Measurements from ENCODE around the gene PRDM16.
"Not testable (repeated sequence)": the region's sequence is repeated elsewhere in the genome, so short reads cannot be mapped to it uniquely, and the experiment has no call there.

The PRDM16 gene

GRCh38 chr1:3272321-3273045 is 203.5 kb downstream of the PRDM16 start:
- DNase-seq, result no peak

DNA sequence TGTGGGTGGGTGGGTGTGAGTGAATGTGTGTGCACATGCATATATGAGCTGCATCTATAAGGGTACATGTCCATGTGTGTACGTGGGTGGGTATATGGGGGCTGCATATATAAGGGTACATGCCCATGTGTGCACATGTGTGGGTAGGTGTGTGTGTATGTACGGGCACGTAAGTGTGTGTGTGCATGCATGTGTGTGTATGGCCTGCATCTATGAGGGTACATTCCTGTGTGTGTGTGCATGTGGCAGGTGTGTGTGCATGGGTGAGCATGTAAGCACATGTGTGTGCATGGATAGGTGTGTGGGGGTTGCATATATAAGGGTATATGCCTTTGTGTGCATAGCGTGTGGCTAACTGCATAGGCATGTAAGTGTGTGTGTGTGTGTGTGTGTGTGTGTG is 204.4 kb downstream of the PRDM16 start:
- DNase-seq, result no peak

- no peak for DNase-seq
These were observed 206.0 kb downstream of the PRDM16 start for GRCh38 chr1:3274972-3275371.

- no peak for DNase-seq
These were observed 206.7 kb downstream of the PRDM16 start for GRCh38 chr1:3275471-3276340.

GRCh38 chr1:3276341-3276800 is 207.4 kb downstream of the PRDM16 start:
- DNase-seq, result no peak

- DNase-seq, result no peak
These were observed 208.0 kb downstream of the PRDM16 start for GRCh38 chr1:3277011-3277471.

GRCh38 chr1:3277623-3278022 is 208.6 kb downstream of the PRDM16 start:
- DNase-seq, result no peak

DNA sequence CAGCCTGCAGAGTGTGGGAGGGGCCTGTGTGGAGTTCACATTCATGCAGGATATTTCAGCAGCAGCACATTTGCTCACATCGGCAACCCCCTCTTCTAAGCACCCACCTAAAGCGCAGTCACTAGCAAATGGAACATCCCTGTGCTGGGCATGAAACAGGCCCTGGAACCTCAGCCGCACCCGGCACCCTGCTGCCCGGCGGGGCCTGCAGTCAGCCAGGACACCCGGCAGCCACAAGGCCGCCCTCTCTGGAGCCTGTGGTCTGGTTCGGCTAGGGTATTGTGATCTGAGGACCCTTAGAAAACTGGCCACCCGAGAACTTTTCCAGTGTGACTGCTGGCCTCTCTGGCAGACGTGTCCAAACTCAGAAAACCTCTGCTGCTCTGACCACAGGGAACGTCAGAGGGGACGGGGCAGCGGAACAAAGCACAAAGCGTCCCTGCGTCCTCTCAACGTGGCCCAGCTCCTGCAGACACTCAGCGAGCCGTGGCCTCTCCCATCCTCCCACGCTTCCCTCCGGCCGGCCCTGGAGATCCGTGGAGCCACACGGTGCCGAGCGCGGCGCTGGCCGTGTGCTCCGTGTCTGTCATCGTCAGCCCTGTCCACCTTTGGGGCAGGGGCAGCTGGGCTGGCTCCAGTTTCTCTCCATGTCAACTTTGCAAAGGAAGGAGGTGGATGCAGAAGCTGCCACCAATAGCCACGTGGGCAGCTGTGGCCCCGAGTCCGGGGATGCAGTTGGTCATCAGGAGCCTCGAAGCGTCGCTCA is 209.6 kb downstream of the PRDM16 start:
- DNase-seq, result no peak

- no peak for DNase-seq
These were observed 210.1 kb downstream of the PRDM16 start for GRCh38 chr1:3279182-3279470.

DNA sequence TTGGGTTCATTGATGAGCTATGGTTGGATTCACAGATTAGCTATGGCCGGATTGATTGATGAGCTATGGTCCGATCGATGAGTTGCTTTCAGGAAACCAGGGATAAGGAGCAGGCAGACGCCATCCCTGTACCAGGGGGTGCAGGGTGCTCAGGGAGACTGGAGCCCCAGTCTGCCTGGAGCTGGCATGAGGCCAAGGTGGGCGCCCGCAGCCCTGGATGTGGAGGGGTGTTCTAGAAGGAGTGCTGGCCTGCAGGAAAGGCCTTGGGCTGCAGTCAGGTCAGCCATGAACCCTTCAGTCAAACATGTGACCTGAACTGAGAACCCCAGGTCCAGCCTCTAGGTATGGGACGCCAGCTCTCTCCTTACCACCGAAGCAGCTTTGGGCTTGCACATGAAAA is 212.7 kb downstream of the PRDM16 start:
- DNase-seq, result no peak

DNA sequence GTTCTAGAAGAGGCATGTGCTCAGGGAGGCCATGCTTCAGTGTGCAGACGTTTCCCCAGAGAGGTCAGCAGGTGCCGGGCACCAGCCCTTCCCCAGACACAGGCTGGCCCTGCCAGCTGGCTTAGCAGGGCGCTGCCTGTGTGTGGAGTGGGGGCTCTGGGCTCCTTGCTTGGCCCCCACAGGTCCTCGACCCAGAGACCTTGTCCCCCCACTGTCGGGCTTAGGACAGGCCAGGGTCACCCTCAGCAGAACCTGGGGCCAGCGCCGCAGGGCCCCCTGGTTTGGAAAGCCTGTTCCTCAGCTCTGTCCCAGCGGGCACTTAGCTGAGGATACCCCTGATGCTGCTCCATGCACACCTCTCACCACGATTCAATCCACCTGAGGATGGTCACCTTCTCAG is 213.2 kb downstream of the PRDM16 start:
- DNase-seq, result no peak

GRCh38 chr1:3282656-3283430 is 213.8 kb downstream of the PRDM16 start:
- DNase-seq, result no peak

GRCh38 chr1:3283849-3284248 is 214.8 kb downstream of the PRDM16 start:
- DNase-seq, result no peak

DNA sequence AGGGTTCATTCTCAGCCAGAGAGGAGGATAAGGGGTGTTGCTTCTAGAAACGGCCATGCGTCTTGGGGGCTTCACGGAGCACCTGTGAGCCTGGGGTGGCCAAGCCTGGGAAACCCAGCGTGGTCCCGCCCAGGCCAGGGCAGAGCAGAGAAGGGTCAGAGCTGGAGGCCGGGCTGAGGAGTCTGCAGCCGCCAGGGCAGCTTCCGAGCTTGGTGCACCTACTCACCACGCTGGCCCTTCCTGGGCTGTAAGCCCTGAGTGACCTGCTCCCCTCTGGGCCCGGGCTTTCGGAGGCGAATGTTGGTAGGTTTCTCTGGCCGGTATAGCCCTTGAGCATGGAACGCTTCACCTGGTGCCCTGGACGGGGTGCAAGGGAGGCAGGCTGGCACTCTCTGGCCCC is 215.7 kb downstream of the PRDM16 start:
- no peak for DNase-seq

DNA sequence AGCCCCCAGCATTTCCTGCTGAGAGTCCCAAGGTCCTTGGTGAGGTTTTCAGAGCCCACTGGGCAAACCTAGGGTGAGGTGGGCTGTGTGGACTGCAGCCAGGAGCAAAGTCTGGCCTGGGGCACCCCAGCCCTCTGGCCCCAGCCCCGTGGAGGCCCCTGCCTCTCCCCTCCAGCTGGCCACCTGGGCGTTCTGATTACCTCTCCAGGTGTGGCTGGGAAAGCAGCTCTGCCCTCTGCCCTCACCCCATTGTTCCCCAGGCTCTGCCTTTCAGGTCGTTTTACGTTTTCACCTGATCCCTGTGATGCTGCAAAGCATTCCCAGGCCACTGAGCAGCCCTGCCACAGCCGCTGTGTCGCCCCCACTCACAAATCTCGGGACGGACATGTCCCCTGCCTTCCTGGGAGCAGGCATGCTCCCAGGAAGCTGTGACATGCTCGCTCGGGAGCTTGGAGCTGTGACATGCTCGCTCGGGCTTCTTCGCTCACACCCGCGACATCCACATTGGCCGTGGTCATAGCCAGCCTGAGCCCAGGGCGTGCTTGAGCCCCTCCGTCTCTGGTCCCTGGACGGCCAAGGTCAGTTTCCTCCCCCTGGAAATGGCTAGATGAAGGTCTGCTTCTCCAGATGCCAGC is 216.2 kb downstream of the PRDM16 start:
- no peak for DNase-seq

DNA sequence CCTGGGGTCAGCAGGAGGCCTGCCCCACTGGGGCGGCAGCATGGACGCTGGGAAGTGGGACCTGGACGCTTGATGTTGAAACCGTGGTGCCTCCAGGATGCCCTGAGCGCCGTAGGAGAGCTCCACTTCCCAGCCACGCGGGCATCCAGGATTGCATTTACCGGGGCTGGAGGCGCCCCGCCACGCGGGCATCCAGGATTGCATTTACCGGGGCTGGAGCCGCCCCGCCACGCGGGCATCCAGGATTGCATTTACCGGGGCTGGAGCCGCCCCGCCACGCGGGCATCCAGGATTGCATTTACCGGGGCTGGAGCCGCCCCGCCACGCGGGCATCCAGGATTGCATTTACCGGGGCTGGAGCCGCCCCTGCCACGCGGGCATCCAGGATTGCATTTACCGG is 218.1 kb downstream of the PRDM16 start:
- DNase-seq, result not testable (repeated sequence)

GRCh38 chr1:3287656-3288160 is 218.7 kb downstream of the PRDM16 start:
- no peak for DNase-seq

- no peak for DNase-seq
These were observed 220.5 kb downstream of the PRDM16 start for GRCh38 chr1:3289502-3289901.

- no peak for DNase-seq
These were observed 221.4 kb downstream of the PRDM16 start for GRCh38 chr1:3290438-3290837.

DNA sequence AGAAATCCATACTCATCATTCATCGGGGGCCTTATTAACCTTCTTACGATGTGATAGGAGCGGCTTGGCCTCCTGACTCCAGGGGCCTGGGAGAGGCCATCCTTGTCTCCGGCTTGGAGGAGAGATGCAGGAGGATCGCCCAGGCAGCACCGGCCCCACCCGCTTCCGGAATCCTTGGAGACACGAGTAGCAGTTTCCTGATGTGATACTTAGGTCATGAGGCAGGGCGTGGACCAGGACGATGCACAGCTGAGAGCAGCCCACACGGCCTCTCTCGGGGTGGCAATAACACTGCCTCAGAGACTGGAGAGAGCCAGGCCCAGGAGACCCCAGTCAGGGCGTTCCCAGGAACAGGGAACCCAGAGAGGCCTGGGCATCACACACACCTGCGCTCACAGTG is 221.9 kb downstream of the PRDM16 start:
- DNase-seq, result no peak

GRCh38 chr1:3292051-3292722 is 223.2 kb downstream of the PRDM16 start:
- DNase-seq, result no peak

Measured in Kasumi-1 (cell line).